Neural cell (in vitro differentiated cells): Measurements from ENCODE around the gene HLTF. TPM values are rescaled to one million over a fixed set of nuclear protein-coding genes. Genes with fewer than 3 reads are reported as not detected.

ENCODE experiments used
- H2AFZ ChIP-seq: fragments of 200-600, 300-800 bp; sonication (generic), shearing (Covaris generic); 2 replicates; pipeline ENCODE4 v1.6.0; 2014; ENCODE audit warnings: low read depth, mild to moderate bottlenecking, antibody characterized with exemption, low read length, moderate library complexity
- H3F3A ChIP-seq: fragments of 200-600 bp; shearing (Covaris generic); 2 replicates; pipeline ENCODE4 v1.6.1; 2016; ENCODE audit warnings: mild to moderate bottlenecking, moderate library complexity, mixed read lengths, antibody characterized with exemption, low read length; ENCODE audit not compliant: insufficient read depth, poor library complexity, severe bottlenecking
- H3K27ac ChIP-seq: fragments of 200-600, 300-800 bp; sonication (generic), shearing (Covaris generic); 2 replicates; pipeline ENCODE4 v1.5.1; 2014; ENCODE audit warnings: mild to moderate bottlenecking, low read length, moderate library complexity
- H3K27me3 ChIP-seq: fragments of 300-800, 200-600 bp; sonication (generic), shearing (Covaris generic); 2 replicates; pipeline ENCODE4 v1.6.0; 2014; ENCODE audit warnings: mild to moderate bottlenecking, low read depth, low read length, moderate library complexity; ENCODE audit not compliant: insufficient read depth
- H3K36me3 ChIP-seq: fragments of 300-800, 200-600 bp; sonication (generic), shearing (Covaris generic); 2 replicates; pipeline ENCODE4 v1.5.1; 2014; ENCODE audit warnings: mild to moderate bottlenecking, antibody characterized with exemption, low read length, moderate library complexity; ENCODE audit not compliant: insufficient read depth
- H3K4me2 ChIP-seq: fragments of 300-800, 200-600 bp; sonication (generic), shearing (Covaris generic); 2 replicates; pipeline ENCODE4 v1.6.0; 2014; ENCODE audit warnings: mild to moderate bottlenecking, low read length
- H3K4me3 ChIP-seq: fragments of 300-800, 200-600 bp; sonication (generic), shearing (Covaris generic); 2 replicates; pipeline ENCODE4 v1.5.1; 2014; ENCODE audit warnings: mild to moderate bottlenecking, low read length, moderate library complexity
- H3K79me2 ChIP-seq: fragments of 200-600 bp; shearing (Covaris generic); replicated peaks from 2 replicates; pipeline ENCODE4 v1.6.0; 2014; ENCODE audit warnings: mild to moderate bottlenecking, low read length, moderate library complexity; ENCODE audit not compliant: insufficient read depth
- H3K9ac ChIP-seq: fragments of 300-800, 200-600 bp; sonication (generic), shearing (Covaris generic); 2 replicates; pipeline ENCODE4 v1.6.1; 2016; ENCODE audit warnings: mild to moderate bottlenecking, low read length, mixed read lengths
- H3K9me2 ChIP-seq: fragments of 200-600 bp; shearing (Covaris generic); 2 replicates; pipeline ENCODE4 v1.6.1; 2016; ENCODE audit warnings: mild to moderate bottlenecking, low read length, mixed read lengths; ENCODE audit not compliant: insufficient read depth
- H3K9me3 ChIP-seq: fragments of 200-600, 300-800 bp; sonication (generic), shearing (Covaris generic); 2 replicates; pipeline ENCODE4 v1.6.1; 2016; ENCODE audit warnings: mild to moderate bottlenecking, mixed run types, low read length, moderate library complexity, mixed read lengths
- H4K20me1 ChIP-seq: fragments of 200-600 bp; shearing (Covaris generic); 2 replicates; pipeline ENCODE4 v1.6.1; 2016; ENCODE audit warnings: mild to moderate bottlenecking, mixed run types; ENCODE audit not compliant: insufficient read depth
- EP300 ChIP-seq: fragments of 450-650 bp; conservative IDR thresholded peaks from 2 replicates; pipeline ENCODE4 v1.6.1; 2014; ENCODE audit warnings: antibody characterized with exemption, mild to moderate bottlenecking, moderate library complexity; ENCODE audit not compliant: poor library complexity, severe bottlenecking
- EZH2 ChIP-seq: fragments of 200-600, 300-800 bp; shearing (Covaris generic), sonication (generic); IDR thresholded peaks from 2 replicates; pipeline ENCODE4 v1.6.1; 2014; ENCODE audit warnings: antibody characterized with exemption, low read length, borderline replicate concordance, mild to moderate bottlenecking; ENCODE audit not compliant: insufficient read depth, poor library complexity, severe bottlenecking
- MXI1 ChIP-seq: fragments of 450-650 bp; conservative IDR thresholded peaks from 2 replicates; pipeline ENCODE4 v1.6.1; 2014; ENCODE audit warnings: antibody characterized with exemption, mild to moderate bottlenecking; ENCODE audit not compliant: poor library complexity, severe bottlenecking
- POLR2AphosphoS5 ChIP-seq: IDR thresholded peaks from 2 replicates; pipeline ENCODE4 v1.6.1; 2012
- RAD21 ChIP-seq: fragments of 450-650 bp; conservative IDR thresholded peaks from 2 replicates; pipeline ENCODE4 v1.6.1; 2014; ENCODE audit warnings: antibody characterized with exemption, mild to moderate bottlenecking, moderate library complexity
- SMC3 ChIP-seq: fragments of 450-650 bp; conservative IDR thresholded peaks from 2 replicates; pipeline ENCODE4 v1.6.1; 2014; ENCODE audit warnings: antibody characterized with exemption, mild to moderate bottlenecking, moderate library complexity; ENCODE audit not compliant: poor library complexity
- TAF1 ChIP-seq: IDR thresholded peaks from 2 replicates; pipeline ENCODE4 v1.6.1; 2012; ENCODE audit warnings: low read depth
- polyA plus RNA-seq: library from polyadenylated mRNA; depleted of rRNA; stranded (reverse); fragments of >200 nt; gene quantifications from 2 replicates; pipeline ENCODE4 v1.2.3, GENCODE V29; 2014
- TF ChIP-seq, protein P1 (sequence below): fragments of 450-650 bp; IDR thresholded peaks from 2 replicates; pipeline ENCODE4 v1.5.1; 2014; ENCODE audit warnings: antibody characterized with exemption, mild to moderate bottlenecking, moderate library complexity; ENCODE audit not compliant: poor library complexity, severe bottlenecking
- TF ChIP-seq, protein P2 (sequence below): IDR thresholded peaks from 2 replicates; pipeline ENCODE4 v1.6.1; 2012; ENCODE audit warnings: borderline replicate concordance

Gene HLTF
- polyA plus RNA-seq, 1 donor from 2014 or later = 164 TPM

DNA sequence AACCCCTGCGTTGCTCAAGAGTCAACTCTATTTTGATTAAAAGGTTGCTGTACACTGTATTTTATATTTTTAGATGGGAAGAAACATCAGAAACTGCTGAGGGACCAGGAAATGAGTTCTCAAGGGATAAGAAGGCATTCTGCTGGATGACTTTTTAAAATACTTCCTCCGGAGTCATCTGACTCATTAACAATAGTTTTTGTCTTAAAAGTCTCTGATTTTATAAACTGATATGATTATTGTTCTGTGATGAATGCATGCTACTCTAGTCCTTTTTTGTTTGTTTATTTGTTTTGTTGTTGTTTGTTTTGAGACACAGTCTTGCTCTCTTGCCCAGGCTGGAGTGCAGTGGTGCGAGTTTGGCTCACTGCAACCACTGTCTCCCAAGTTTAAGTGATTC is 18.2 kb upstream of the HLTF start:
- Histone ChIP-seq H3K79me2 (no peaks in the 10 kb centered on the region), H3K36me3 (no peaks in the 10 kb centered on the region), H3K4me2 (no peak overlapping the region), H3K4me3 (no peak overlapping the region), H3K27ac (no peak overlapping the region), H4K20me1 (no peaks in the 10 kb centered on the region), H3K9me3 (peaks cover 2% of the 10 kb centered on the region), H2AFZ (no peak overlapping the region), H3K27me3 (no peaks in the 10 kb centered on the region), H3K9me2 (no peaks in the 10 kb centered on the region), H3K9ac (no peak overlapping the region), H3F3A (no peaks in the 10 kb centered on the region)
- no peak for TF ChIP-seq POLR2AphosphoS5
- no peak for TF ChIP-seq RAD21
- no peak for TF ChIP-seq SMC3
- TF ChIP-seq TAF1 = no peak
- TF ChIP-seq EP300 = no peak
- TF ChIP-seq, protein P1, sequence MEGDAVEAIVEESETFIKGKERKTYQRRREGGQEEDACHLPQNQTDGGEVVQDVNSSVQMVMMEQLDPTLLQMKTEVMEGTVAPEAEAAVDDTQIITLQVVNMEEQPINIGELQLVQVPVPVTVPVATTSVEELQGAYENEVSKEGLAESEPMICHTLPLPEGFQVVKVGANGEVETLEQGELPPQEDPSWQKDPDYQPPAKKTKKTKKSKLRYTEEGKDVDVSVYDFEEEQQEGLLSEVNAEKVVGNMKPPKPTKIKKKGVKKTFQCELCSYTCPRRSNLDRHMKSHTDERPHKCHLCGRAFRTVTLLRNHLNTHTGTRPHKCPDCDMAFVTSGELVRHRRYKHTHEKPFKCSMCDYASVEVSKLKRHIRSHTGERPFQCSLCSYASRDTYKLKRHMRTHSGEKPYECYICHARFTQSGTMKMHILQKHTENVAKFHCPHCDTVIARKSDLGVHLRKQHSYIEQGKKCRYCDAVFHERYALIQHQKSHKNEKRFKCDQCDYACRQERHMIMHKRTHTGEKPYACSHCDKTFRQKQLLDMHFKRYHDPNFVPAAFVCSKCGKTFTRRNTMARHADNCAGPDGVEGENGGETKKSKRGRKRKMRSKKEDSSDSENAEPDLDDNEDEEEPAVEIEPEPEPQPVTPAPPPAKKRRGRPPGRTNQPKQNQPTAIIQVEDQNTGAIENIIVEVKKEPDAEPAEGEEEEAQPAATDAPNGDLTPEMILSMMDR = no peak
- TF ChIP-seq EZH2 = no peak
- TF ChIP-seq, protein P2, sequence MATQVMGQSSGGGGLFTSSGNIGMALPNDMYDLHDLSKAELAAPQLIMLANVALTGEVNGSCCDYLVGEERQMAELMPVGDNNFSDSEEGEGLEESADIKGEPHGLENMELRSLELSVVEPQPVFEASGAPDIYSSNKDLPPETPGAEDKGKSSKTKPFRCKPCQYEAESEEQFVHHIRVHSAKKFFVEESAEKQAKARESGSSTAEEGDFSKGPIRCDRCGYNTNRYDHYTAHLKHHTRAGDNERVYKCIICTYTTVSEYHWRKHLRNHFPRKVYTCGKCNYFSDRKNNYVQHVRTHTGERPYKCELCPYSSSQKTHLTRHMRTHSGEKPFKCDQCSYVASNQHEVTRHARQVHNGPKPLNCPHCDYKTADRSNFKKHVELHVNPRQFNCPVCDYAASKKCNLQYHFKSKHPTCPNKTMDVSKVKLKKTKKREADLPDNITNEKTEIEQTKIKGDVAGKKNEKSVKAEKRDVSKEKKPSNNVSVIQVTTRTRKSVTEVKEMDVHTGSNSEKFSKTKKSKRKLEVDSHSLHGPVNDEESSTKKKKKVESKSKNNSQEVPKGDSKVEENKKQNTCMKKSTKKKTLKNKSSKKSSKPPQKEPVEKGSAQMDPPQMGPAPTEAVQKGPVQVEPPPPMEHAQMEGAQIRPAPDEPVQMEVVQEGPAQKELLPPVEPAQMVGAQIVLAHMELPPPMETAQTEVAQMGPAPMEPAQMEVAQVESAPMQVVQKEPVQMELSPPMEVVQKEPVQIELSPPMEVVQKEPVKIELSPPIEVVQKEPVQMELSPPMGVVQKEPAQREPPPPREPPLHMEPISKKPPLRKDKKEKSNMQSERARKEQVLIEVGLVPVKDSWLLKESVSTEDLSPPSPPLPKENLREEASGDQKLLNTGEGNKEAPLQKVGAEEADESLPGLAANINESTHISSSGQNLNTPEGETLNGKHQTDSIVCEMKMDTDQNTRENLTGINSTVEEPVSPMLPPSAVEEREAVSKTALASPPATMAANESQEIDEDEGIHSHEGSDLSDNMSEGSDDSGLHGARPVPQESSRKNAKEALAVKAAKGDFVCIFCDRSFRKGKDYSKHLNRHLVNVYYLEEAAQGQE = no peak
- no peak for TF ChIP-seq MXI1

DNA sequence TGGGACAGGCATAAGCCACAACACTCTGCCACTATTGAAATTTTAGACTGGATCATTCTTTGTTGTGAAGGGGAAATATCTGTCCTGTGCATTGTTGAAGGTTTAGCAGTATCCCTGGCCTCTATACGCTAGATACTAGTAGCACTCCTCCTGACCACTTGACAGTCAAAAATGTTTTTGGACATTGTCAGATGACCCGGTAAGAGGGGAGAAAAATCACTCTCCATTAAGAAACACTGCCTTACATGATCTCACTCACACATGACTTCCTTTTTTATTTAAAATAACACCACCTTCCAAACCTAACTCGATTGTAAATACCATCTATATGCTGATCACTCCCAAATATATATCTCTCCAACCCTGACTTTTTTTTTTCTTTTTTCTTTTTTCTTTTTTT is 15.3 kb upstream of the HLTF start:
- Histone ChIP-seq H3K36me3 (no peaks in the 10 kb centered on the region), H3K27me3 (no peaks in the 10 kb centered on the region), H3F3A (no peaks in the 10 kb centered on the region), H4K20me1 (no peaks in the 10 kb centered on the region), H3K27ac (no peak overlapping the region), H3K9me2 (no peaks in the 10 kb centered on the region), H3K4me2 (no peak overlapping the region), H2AFZ (no peak overlapping the region), H3K9me3 (peaks cover 2% of the 10 kb centered on the region), H3K79me2 (no peaks in the 10 kb centered on the region), H3K9ac (no peak overlapping the region), H3K4me3 (no peak overlapping the region)
- TF ChIP-seq RAD21 = no peak
- TF ChIP-seq TAF1 = no peak
- TF ChIP-seq SMC3 = no peak
- TF ChIP-seq, protein P1 = no peak
- no peak for TF ChIP-seq POLR2AphosphoS5
- TF ChIP-seq, protein P2 = no peak
- TF ChIP-seq MXI1 = no peak
- no peak for TF ChIP-seq EP300
- TF ChIP-seq EZH2 = no peak
